H1 (cell line): ENCODE results near the gene HOMER3. TPM values are rescaled to one million over a fixed set of nuclear protein-coding genes. Genes with fewer than 3 reads are reported as not detected.

Source experiments
- CTCF ChIA-PET: fragments of 300-600 bp; sonication (Branson Sonifier 250); formaldehyde crosslinking; loops from one replicate; lab custom pipeline; 2021; ENCODE audit not compliant: partially characterized antibody; lab: Charles Lee
- POLR2A ChIA-PET: fragments of 300-600 bp; sonication (Branson Sonifier 250); formaldehyde crosslinking; loops from one replicate; lab custom pipeline; 2021; ENCODE audit warnings: inconsistent platforms; ENCODE audit not compliant: partially characterized antibody; lab: Charles Lee
- DNase-seq, 2 experiments: peaks; one replicate each; pipeline versions ENCODE4 v3.0.0 to v3.0.0-alpha.2; 2010 to 2022; ENCODE audit warnings: low spot score in 2 of 2, low read depth in 1 of 2, mixed read lengths in 1 of 2
- FAIRE-seq: peaks from 2 replicates; lab custom pipeline; 2011; peaks lifted over from hg19 to GRCh38; lab: Jason Lieb, UNC
- H2AFZ ChIP-seq: 2 replicates; pipeline ENCODE4 v1.8.1; 2012; ENCODE audit warnings: low read length, inconsistent platforms
- H2AK5ac ChIP-seq: 2 replicates; pipeline ENCODE4 v1.6.1; 2013; ENCODE audit warnings: low read depth, low read length
- H2BK120ac ChIP-seq: replicated peaks from 2 replicates; pipeline ENCODE3; 2013; ENCODE audit warnings: low read depth, low read length, inconsistent platforms
- H2BK12ac ChIP-seq: 2 replicates; pipeline ENCODE4 v1.6.1; 2013; ENCODE audit warnings: low read depth, low read length
- H2BK15ac ChIP-seq: 2 replicates; pipeline ENCODE4 v1.6.1; 2013; ENCODE audit warnings: low read length
- H2BK20ac ChIP-seq: 2 replicates; pipeline ENCODE4 v1.6.1; 2013; ENCODE audit warnings: low read length
- H2BK5ac ChIP-seq: 2 replicates; pipeline ENCODE4 v1.6.1; 2013; ENCODE audit warnings: low read depth, low read length
- H3K14ac ChIP-seq: 2 replicates; pipeline ENCODE4 v1.6.1; 2013; ENCODE audit warnings: inconsistent platforms; ENCODE audit not compliant: insufficient read length
- H3K18ac ChIP-seq: 2 replicates; pipeline ENCODE4 v1.6.1; 2013; ENCODE audit warnings: low read length; ENCODE audit errors: extremely low read depth
- H3K23ac ChIP-seq: 2 replicates; pipeline ENCODE4 v1.6.1; 2013; ENCODE audit warnings: inconsistent platforms; ENCODE audit not compliant: insufficient read length
- H3K23me2 ChIP-seq: 2 replicates; pipeline ENCODE4 v1.6.1; 2013; ENCODE audit warnings: low read depth, low read length
- H3K27ac ChIP-seq: 2 replicates; pipeline ENCODE4 v1.6.1; 2011; ENCODE audit warnings: low read depth, low read length, inconsistent platforms
- H3K27me3 ChIP-seq, 4 experiments: replicated peaks in 1 of 4; 1 replicate in 1 of 4; 2 replicates in 3 of 4; pipeline versions ENCODE4 v1.6.1 to v1.8.1; 2011 to 2013; ENCODE audit warnings: low read length in 3 of 4, mild to moderate bottlenecking in 3 of 4, inconsistent platforms in 2 of 4, mixed read lengths in 2 of 4, moderate library complexity in 1 of 4; ENCODE audit not compliant: control insufficient read depth in 3 of 4, insufficient read depth in 3 of 4; ENCODE audit errors: extremely low read depth in 1 of 4
- H3K36me3 ChIP-seq, 4 experiments: 2 replicates each; pipeline versions ENCODE4 v1.6.1 to v1.8.1; 2011 to 2013; ENCODE audit warnings: mild to moderate bottlenecking in 4 of 4, low read length in 3 of 4, moderate library complexity in 2 of 4, control low read depth in 1 of 4, inconsistent platforms in 1 of 4; ENCODE audit not compliant: insufficient read depth in 4 of 4, control insufficient read depth in 2 of 4
- H3K4ac ChIP-seq: replicated peaks from 2 replicates; pipeline ENCODE3; 2013; ENCODE audit warnings: low read length, low read depth, mixed read lengths, inconsistent platforms; ENCODE audit not compliant: insufficient read length
- H3K4me1 ChIP-seq, 4 experiments: replicated peaks in 1 of 4; 1 replicate in 1 of 4; 2 replicates in 3 of 4; pipeline versions ENCODE4 v1.6.1 to v1.8.1; 2011 to 2013; ENCODE audit warnings: low read length in 3 of 4, inconsistent platforms in 2 of 4, mixed read lengths in 1 of 4; ENCODE audit not compliant: insufficient read depth in 4 of 4, control insufficient read depth in 3 of 4
- H3K4me2 ChIP-seq, 2 experiments: 2 replicates each; pipeline versions ENCODE4 v1.6.1 to v1.8.1; 2011 to 2013; ENCODE audit warnings: low read depth in 2 of 2, low read length in 2 of 2, control low read depth in 1 of 2, inconsistent platforms in 1 of 2, mild to moderate bottlenecking in 1 of 2; ENCODE audit not compliant: insufficient read depth in 1 of 2
- H3K4me3 ChIP-seq, 4 experiments: fragments of 200-600, 300-600 bp in 1 of 4; sonication (generic), shearing (Covaris generic), sonication (Bioruptor Twin) in 1 of 4; 2 replicates each; pipeline versions ENCODE4 v1.5.1 to v1.8.1; 2011 to 2016; ENCODE audit warnings: low read length in 4 of 4, low read depth in 3 of 4, control low read depth in 2 of 4, inconsistent platforms in 2 of 4, mild to moderate bottlenecking in 2 of 4, mixed read lengths in 1 of 4, moderate library complexity in 1 of 4; ENCODE audit not compliant: insufficient read depth in 2 of 4; ENCODE audit errors: extremely low read depth in 1 of 4
- H3K56ac ChIP-seq: replicated peaks from 2 replicates; pipeline ENCODE3; 2013; ENCODE audit warnings: low read depth, mild to moderate bottlenecking, mixed read lengths, low read length, inconsistent platforms; ENCODE audit not compliant: insufficient read length
- H3K79me1 ChIP-seq: 2 replicates; pipeline ENCODE4 v1.6.1; 2013; ENCODE audit warnings: low read depth, low read length, control low read depth
- H3K79me2 ChIP-seq, 2 experiments: 2 replicates each; pipeline versions ENCODE4 v1.6.1 to v1.8.1; 2012 to 2013; ENCODE audit warnings: low read length in 2 of 2, mild to moderate bottlenecking in 2 of 2, inconsistent platforms in 1 of 2; ENCODE audit not compliant: insufficient read depth in 2 of 2, control insufficient read depth in 1 of 2
- H3K9ac ChIP-seq, 4 experiments: replicated peaks in 1 of 4; 1 replicate in 1 of 4; 2 replicates in 3 of 4; pipeline versions ENCODE4 v1.6.1 to v1.8.1; 2011 to 2013; ENCODE audit warnings: low read depth in 3 of 4, low read length in 3 of 4, control low read depth in 2 of 4, mild to moderate bottlenecking in 2 of 4, moderate library complexity in 2 of 4, inconsistent platforms in 1 of 4; ENCODE audit errors: extremely low read depth in 1 of 4
- H3K9me3 ChIP-seq, 2 experiments: 2 replicates each; pipeline versions ENCODE4 v1.6.1 to v1.8.1; 2012 to 2013; ENCODE audit warnings: mild to moderate bottlenecking in 2 of 2, moderate library complexity in 2 of 2, control low read depth in 1 of 2, inconsistent platforms in 1 of 2, low read depth in 1 of 2, low read length in 1 of 2, mixed read lengths in 1 of 2; ENCODE audit not compliant: insufficient read depth in 2 of 2
- H4K20me1 ChIP-seq, 2 experiments: replicated peaks in 1 of 2; 2 replicates each; pipeline versions ENCODE3 to v1.8.1; 2011 to 2013; ENCODE audit warnings: inconsistent platforms in 2 of 2, low read length in 2 of 2, mild to moderate bottlenecking in 1 of 2; ENCODE audit not compliant: insufficient read depth in 2 of 2, control insufficient read depth in 1 of 2
- H4K5ac ChIP-seq: 2 replicates; pipeline ENCODE4 v1.6.1; 2013; ENCODE audit warnings: low read length, low read depth, mixed read lengths, inconsistent platforms; ENCODE audit not compliant: insufficient read length
- H4K8ac ChIP-seq: 2 replicates; pipeline ENCODE4 v1.8.0; 2013; ENCODE audit warnings: mild to moderate bottlenecking, moderate library complexity, low read length, inconsistent platforms; ENCODE audit not compliant: insufficient read depth; ENCODE audit errors: extremely low read depth
- H4K91ac ChIP-seq: replicated peaks from 2 replicates; pipeline ENCODE3; 2013; ENCODE audit warnings: low read length, mixed read lengths, inconsistent platforms; ENCODE audit not compliant: insufficient read length
- CTCF ChIP-seq, 3 experiments: IDR thresholded peaks; 1 replicate in 2 of 3; 2 replicates in 1 of 3; pipeline versions ENCODE4 v1.5.1 to v1.6.1; 2011; ENCODE audit warnings: low read length in 3 of 3, mild to moderate bottlenecking in 3 of 3, inconsistent platforms in 2 of 3, low read depth in 1 of 3, moderate library complexity in 1 of 3; ENCODE audit not compliant: insufficient read depth in 1 of 3; ENCODE audit errors: control extremely low read depth in 1 of 3
- HDAC6 ChIP-seq: IDR thresholded peaks from one replicate; pipeline ENCODE4 v1.7.1; 2012; ENCODE audit warnings: low read depth, mild to moderate bottlenecking, inconsistent platforms, low read length, moderate library complexity
- JUND ChIP-seq: IDR thresholded peaks from 2 replicates; pipeline ENCODE4 v1.6.1; 2011; ENCODE audit warnings: mild to moderate bottlenecking, improper control_type of control experiment, low read length
- RBBP5 ChIP-seq: IDR thresholded peaks from 2 replicates; pipeline ENCODE4 v1.7.1; 2012; ENCODE audit warnings: low read depth, mild to moderate bottlenecking, inconsistent platforms, low read length, moderate library complexity, borderline replicate concordance
- WGBS, 2 experiments: shearing (Covaris generic) in 1 of 2; methylation state at CpG; one replicate each; pipeline versions ENCODE4 v1.1.6 to v1.1.7; 2013 to 2015; ENCODE audit warnings: low lambda C conversion rate in 2 of 2, mixed read lengths in 2 of 2, inconsistent platforms in 1 of 2, low coverage in 1 of 2, missing lambda C conversion rate in 1 of 2; ENCODE audit not compliant: insufficient replicate concordance in 2 of 2, insufficient coverage in 1 of 2, insufficient read length in 1 of 2; ENCODE audit errors: extremely low coverage in 1 of 2, missing lambda C conversion rate in 1 of 2; 5-methylcytosine and 5-hydroxymethylcytosine counted together
- polyA plus RNA-seq, 7 experiments: library from polyadenylated mRNA; depleted of rRNA in 3 of 7; stranded (reverse) in 5 of 7; unstranded in 2 of 7; fragments of >200 nt in 5 of 7; fragments of 200-250 nt in 2 of 7; gene quantifications; 1 replicate in 5 of 7; 2 replicates in 1 of 7; 4 replicates in 1 of 7; pipeline versions ENCODE4 v1.2.1 to v1.2.3, GENCODE V29; 2011 to 2013; ENCODE audit warnings: missing spikeins in 2 of 7, mixed read lengths in 2 of 7
- total RNA-seq: library from RNA; stranded (reverse); fragmentation: NEBNext Ultra II Directional; extraction: Animal tissue kit (Norgen Biotek cat#: 25700); gene quantifications from 2 replicates; pipeline ENCODE4 v1.2.1, GENCODE V29; 2021

HOMER3 gene
- total and polyA plus RNA-seq, 2 of the 8 experiments (the other 6 are each of a cell fraction or from before 2014, with no cell fraction given) = 28.3 to 41.6 TPM

- no peak overlapping the region for H2BK120ac ChIP-seq
- no peak overlapping the region for H3K4ac ChIP-seq
- DNase-seq (no peak), FAIRE-seq (no peak)
- no peak overlapping the region for H2BK12ac ChIP-seq
- H4K91ac ChIP-seq = no peak overlapping the region
- H4K20me1 ChIP-seq = peaks cover 2 to 12% of the 10 kb centered on the region in 2 experiments
- no peak overlapping the region for H3K4me3 ChIP-seq
- H3K14ac ChIP-seq = no peak overlapping the region
- H4K5ac ChIP-seq = no peak overlapping the region
- peaks cover 0 to 17% (median 4%) of the 10 kb centered on the region in 4 experiments; a peak in 4 of 8 replicates for H3K36me3 ChIP-seq
- H2AK5ac ChIP-seq = no peak overlapping the region
- H2BK5ac ChIP-seq = no peak overlapping the region
- H3K27ac ChIP-seq = no peak overlapping the region
- H3K56ac ChIP-seq = no peak overlapping the region
- 90% methylated on average over 7 of the region's 7 CpGs; no CpG with 5 or more reads in 1 of the 2 experiments for WGBS, 2 experiments
- H3K9ac ChIP-seq = no peak overlapping the region
- H3K18ac ChIP-seq = no peak overlapping the region
- ChIA-PET CTCF (interaction anchor here (0.6 kb wide), 1 partner anchor 30 kb away, joined by 3 read pairs; no protein-coding TSS in a partner anchor), POLR2A (interaction anchor here (1.6 to 2.2 kb wide), 2 partner anchors 9 to 16 kb away, joined by 4 to 7 read pairs; no protein-coding TSS in a partner anchor)
- no peaks in the 10 kb centered on the region for H3K27me3 ChIP-seq
- no peak overlapping the region for H2AFZ ChIP-seq
- no peak overlapping the region for H4K8ac ChIP-seq
- no peaks in the 10 kb centered on the region; a peak in 4 of 7 replicates for H3K4me1 ChIP-seq
- H3K79me1 ChIP-seq = no peaks in the 10 kb centered on the region
- no peaks in the 10 kb centered on the region; the same call in 1 of the 2 replicates for H3K23me2 ChIP-seq
- TF ChIP-seq CTCF (IDR thresholded peaks at IDR 0.05; ENCODE audit: control extremely low read depth in 1 of 3, insufficient read depth in 1 of 3, low read depth in 1 of 3, low read length in 3 of 3) (no peak), RBBP5 (no peak), HDAC6 (no peak), JUND (no peak)
- H2BK20ac ChIP-seq = no peak overlapping the region
- H3K23ac ChIP-seq = no peak overlapping the region
- no peaks in the 10 kb centered on the region; a peak in 1 of 4 replicates for H3K9me3 ChIP-seq
- H3K4me2 ChIP-seq = no peak overlapping the region
- no peak overlapping the region for H2BK15ac ChIP-seq
- H3K79me2 ChIP-seq = no peaks in the 10 kb centered on the region
Observed at GRCh38 chr19:18881491-18881890, 59.5 kb downstream of the HOMER3 start.
